ENCODE measurements around the gene SLK. TPM values are rescaled to one million over a fixed set of nuclear protein-coding genes. Genes with fewer than 3 reads are reported as not detected.

The SLK gene
- total and polyA plus RNA-seq, 4 donors = 13.3 to 86.4 (median 31.3) TPM

DNA sequence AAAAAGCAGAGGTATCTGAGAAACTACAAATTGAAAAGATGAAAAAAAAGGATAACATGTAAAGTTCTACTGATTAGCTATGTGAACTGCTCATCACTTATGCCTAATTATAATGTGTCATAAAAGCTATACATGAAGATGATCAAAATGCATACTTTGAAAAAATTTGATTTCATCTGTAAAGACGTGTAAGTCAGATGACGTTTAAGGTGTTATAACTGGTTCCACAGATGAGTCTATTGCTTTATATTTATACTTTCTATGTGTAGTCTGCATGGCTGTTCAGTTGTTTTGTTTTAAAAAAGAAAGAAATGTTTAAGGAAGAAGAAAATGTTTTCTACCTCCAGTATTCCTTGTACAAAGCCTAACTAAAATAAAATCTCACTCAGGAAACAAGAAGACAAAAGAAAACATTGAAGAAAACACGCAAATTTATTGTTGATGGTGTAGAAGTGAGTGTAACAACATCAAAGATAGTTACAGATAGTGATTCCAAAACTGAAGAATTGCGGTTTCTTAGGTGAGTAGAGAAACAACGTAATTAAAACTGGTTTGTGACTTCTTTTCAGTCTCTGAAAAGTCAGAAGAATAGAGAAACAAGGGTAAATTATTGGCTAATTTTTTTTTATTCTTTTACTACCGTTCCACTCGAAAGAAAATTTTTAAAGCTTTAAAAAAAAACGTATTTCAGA lies 38.4 kb downstream of the SLK start:
- WGBS, 2 donors = 93 to 96% methylated on average over 8 of the region's 8 CpGs
- Histone ChIP-seq H3K9me3 (ENCODE audit: control insufficient read depth in 4 of 4, insufficient read depth in 3 of 4, low read length in 3 of 4) (no peaks in the 10 kb centered on the region), H3K36me3 (ENCODE audit: control insufficient read depth in 4 of 4, insufficient read depth in 4 of 4, low read length in 4 of 4) (peaks cover 13 to 30% (median 27%) of the 10 kb centered on the region in 4 donors), H3K9ac (ENCODE audit: insufficient read depth in 1 of 2, low read length in 2 of 2) (no peak overlapping the region), H3K4me1 (ENCODE audit: control insufficient read depth in 5 of 5, insufficient read depth in 5 of 5, low read length in 5 of 5) (no peaks in the 10 kb centered on the region), H3K27ac (ENCODE audit: low read depth in 1 of 2, low read length in 1 of 2) (no peak overlapping the region), H3K27me3 (ENCODE audit: control insufficient read depth in 3 of 3, insufficient read depth in 3 of 3, low read length in 2 of 3) (no peaks in the 10 kb centered on the region), H3K4me3 (no peak overlapping the region)
- no peak for DNase-seq
- no peak for ATAC-seq (ENCODE audit: insufficient read depth, low FRiP score)
- TF ChIP-seq, protein P1, sequence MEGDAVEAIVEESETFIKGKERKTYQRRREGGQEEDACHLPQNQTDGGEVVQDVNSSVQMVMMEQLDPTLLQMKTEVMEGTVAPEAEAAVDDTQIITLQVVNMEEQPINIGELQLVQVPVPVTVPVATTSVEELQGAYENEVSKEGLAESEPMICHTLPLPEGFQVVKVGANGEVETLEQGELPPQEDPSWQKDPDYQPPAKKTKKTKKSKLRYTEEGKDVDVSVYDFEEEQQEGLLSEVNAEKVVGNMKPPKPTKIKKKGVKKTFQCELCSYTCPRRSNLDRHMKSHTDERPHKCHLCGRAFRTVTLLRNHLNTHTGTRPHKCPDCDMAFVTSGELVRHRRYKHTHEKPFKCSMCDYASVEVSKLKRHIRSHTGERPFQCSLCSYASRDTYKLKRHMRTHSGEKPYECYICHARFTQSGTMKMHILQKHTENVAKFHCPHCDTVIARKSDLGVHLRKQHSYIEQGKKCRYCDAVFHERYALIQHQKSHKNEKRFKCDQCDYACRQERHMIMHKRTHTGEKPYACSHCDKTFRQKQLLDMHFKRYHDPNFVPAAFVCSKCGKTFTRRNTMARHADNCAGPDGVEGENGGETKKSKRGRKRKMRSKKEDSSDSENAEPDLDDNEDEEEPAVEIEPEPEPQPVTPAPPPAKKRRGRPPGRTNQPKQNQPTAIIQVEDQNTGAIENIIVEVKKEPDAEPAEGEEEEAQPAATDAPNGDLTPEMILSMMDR (IDR thresholded peaks at IDR 0.05; ENCODE audit: control extremely low read depth, extremely low read depth) = no peak

DNA sequence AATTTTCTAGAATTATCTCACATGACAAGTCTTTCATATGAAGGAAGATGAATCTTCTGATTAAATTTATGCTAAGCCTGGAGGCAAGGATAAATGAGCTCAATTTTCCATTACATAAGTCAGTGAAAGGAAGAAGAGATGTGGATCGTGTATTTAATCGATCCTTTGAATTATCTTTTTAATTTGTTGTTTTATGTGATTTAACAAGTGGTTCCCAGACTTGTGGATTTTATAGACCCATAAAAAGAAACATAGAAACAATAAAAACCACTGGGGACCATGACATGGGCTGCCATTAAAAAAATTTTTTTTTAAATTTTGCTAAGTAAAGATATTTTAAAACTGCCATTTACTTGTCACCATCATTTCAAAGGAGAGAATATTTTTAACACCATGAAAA lies 45.0 kb downstream of the SLK start:
- no peak for ATAC-seq (ENCODE audit: insufficient read depth, low FRiP score)
- Histone ChIP-seq H3K9ac (ENCODE audit: insufficient read depth in 1 of 2, low read length in 2 of 2) (no peak overlapping the region), H3K27ac (ENCODE audit: low read depth in 1 of 2, low read length in 1 of 2) (no peak overlapping the region), H3K9me3 (ENCODE audit: control insufficient read depth in 4 of 4, insufficient read depth in 3 of 4, low read length in 3 of 4) (no peaks in the 10 kb centered on the region), H3K4me1 (ENCODE audit: control insufficient read depth in 5 of 5, insufficient read depth in 5 of 5, low read length in 5 of 5) (peaks cover 0 to 5% (median 0%) of the 10 kb centered on the region in 5 donors), H3K36me3 (ENCODE audit: control insufficient read depth in 4 of 4, insufficient read depth in 4 of 4, low read length in 4 of 4) (peaks cover 0 to 25% (median 8%) of the 10 kb centered on the region in 4 donors), H3K4me3 (no peak overlapping the region), H3K27me3 (ENCODE audit: control insufficient read depth in 3 of 3, insufficient read depth in 3 of 3, low read length in 2 of 3) (no peaks in the 10 kb centered on the region)
- DNase-seq = no peak
- TF ChIP-seq, protein P1 (IDR thresholded peaks at IDR 0.05; ENCODE audit: control extremely low read depth, extremely low read depth) = no peak
- WGBS, 2 donors = 96% methylated on average over 2 of the region's 2 CpGs

DNA sequence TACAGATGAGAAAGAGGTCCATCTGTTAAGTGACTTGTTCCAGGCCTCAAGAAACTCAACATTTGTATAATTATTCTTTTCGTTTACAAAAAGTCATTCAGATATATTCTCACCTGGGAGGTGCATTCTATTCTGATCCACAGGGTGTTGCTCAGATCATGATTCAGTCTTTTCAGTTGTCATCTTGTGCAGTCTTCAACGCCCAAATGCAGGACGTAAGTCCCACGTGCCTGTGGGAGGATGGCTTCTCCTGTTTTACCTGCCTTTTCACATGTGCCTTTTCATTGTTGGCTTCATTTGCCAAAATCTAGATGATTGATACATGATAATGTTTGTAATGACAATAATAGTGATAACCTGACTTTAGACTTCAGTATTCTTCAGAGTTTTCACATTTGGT lies 46.5 kb downstream of the SLK start:
- H3K9ac ChIP-seq (ENCODE audit: insufficient read depth in 1 of 2, low read length in 2 of 2) = no peak overlapping the region
- H3K36me3 ChIP-seq (ENCODE audit: control insufficient read depth in 4 of 4, insufficient read depth in 4 of 4, low read length in 4 of 4) = peaks cover 1 to 26% (median 7%) of the 10 kb centered on the region in 4 donors
- H3K27me3 ChIP-seq (ENCODE audit: control insufficient read depth in 3 of 3, insufficient read depth in 3 of 3, low read length in 2 of 3) = no peaks in the 10 kb centered on the region
- TF ChIP-seq, protein P1 (IDR thresholded peaks at IDR 0.05; ENCODE audit: control extremely low read depth, extremely low read depth) = no peak
- 94 to 95% methylated on average over 4 of the region's 4 CpGs for WGBS, 2 donors
- DNase-seq (no peak), ATAC-seq (ENCODE audit: insufficient read depth, low FRiP score) (no peak)
- H3K4me3 ChIP-seq = no peak overlapping the region
- peaks cover 0 to 5% (median 0%) of the 10 kb centered on the region in 5 donors for H3K4me1 ChIP-seq (ENCODE audit: control insufficient read depth in 5 of 5, insufficient read depth in 5 of 5, low read length in 5 of 5)
- H3K9me3 ChIP-seq (ENCODE audit: control insufficient read depth in 4 of 4, insufficient read depth in 3 of 4, low read length in 3 of 4) = no peaks in the 10 kb centered on the region
- H3K27ac ChIP-seq (ENCODE audit: low read depth in 1 of 2, low read length in 1 of 2) = no peak overlapping the region

All from lung (tissue), 12 donors.